ENCODE results near the gene RINT1.
"Not testable (repeated sequence)": the region's sequence is repeated elsewhere in the genome, so short reads cannot be mapped to it uniquely, and the experiment has no call there.

RINT1 gene

DNA sequence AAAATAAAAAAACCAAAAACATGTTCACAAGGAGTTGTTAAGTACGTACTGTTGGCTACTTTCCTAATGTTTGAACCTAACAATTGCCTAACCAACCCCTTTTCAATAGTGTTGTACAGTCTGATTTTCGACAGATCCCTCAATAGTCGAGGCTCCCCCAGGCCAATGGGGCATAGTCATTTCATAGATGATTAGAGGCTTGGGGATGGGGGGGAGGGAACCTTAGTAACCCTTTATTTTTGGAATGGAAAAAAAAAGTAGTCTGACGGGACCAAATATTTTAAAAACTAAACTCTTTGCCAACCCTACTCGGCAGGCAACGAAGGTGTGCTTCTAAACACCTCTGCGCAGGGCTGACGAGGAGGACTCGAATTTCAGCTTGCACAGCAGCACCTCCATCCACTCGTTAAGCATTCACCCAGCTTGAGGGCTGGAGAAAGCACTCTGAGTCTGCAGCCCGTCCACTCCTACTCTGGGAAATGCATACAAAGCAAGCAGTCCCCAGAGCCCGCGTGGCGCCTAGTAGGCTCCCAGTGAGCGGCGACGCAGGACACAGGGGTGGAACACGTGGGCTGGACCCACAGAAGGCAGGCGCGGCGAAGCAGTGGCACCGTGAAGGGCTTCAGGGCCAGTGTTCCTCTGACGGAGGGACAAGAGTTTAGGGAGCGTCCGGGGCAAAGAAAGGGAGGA, 10.8 kb upstream of the RINT1 start:
- Mint-ChIP-seq H3K36me3 (ENCODE audit: low read depth) (peaks cover 9% of the 10 kb centered on the region), H3K9me3 (no peaks in the 10 kb centered on the region), H3K4me1 (ENCODE audit: low read depth) (peaks cover 10% of the 10 kb centered on the region), H3K27ac (peak overlapping the region; percentile 98), H3K27me3 (ENCODE audit: low read depth) (no peaks in the 10 kb centered on the region), H3K4me3 (peak overlapping the region; percentile 97)
- peak; percentile 47 for DNase-seq (ENCODE audit: low spot score)

DNA sequence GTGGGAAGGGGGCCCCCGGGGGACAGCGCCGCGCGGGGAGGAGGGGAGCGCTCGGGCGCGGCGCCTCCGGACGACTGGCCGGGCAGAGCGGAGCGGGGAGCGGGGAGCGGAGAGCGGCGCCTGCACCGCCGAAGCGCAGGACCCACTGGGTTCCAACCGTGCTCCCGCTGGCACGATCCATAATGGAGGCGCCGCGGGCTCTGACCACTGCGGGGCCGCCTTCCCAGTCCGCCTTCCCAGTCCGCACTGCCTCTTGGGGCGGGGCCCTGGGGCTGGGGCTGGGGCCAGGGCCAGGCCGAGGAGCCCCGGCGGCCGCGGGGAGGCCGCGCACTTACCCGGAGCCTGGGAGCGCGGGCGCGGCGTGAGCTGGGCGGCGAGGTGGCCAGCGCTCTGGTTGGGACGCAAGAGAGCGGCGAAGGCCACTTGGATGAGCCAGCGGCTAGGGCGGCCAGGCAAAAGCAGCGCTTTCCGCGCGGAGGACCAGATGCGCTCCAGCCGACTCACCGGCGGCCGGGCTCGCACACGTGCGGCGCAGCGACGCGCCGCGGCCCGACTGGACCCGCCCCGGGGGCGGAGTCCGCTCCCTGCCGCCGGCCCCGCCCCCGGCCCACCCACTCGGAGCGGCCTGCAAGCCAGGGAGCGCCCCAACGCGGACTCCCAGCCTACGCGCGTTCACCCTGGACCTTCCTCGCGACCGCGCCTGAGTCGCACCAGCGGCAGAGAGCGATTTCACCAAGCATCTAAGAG, 10.1 kb upstream of the RINT1 start, which contains the start of gene PUS7:
PUS7 (minus strand) TSS at position 555 of the 747 bp plus-strand sequence. CDS start 13,759 bp downstream, outside the sequence.
- Mint-ChIP-seq H3K27ac (peak within 1 kb of the TSS; percentile 98), H3K36me3 (ENCODE audit: low read depth) (peaks cover 9% of the 10 kb centered on the region), H3K9me3 (no peaks in the 10 kb centered on the region), H3K4me3 (peak within 1 kb of the TSS; percentile 97), H3K4me1 (ENCODE audit: low read depth) (peaks cover 10% of the 10 kb centered on the region), H3K27me3 (ENCODE audit: low read depth) (no peaks in the 10 kb centered on the region)
- DNase-seq (ENCODE audit: low spot score) = peak; percentile 80

GRCh38 chr7:105524423-105524822, 7.6 kb upstream of the RINT1 start:
- not testable (repeated sequence) for H3K27ac Mint-ChIP-seq; H3K9me3 Mint-ChIP-seq; H3K4me3 Mint-ChIP-seq; H3K27me3 Mint-ChIP-seq (ENCODE audit: low read depth); DNase-seq (ENCODE audit: low spot score); H3K36me3 Mint-ChIP-seq (ENCODE audit: low read depth); H3K4me1 Mint-ChIP-seq (ENCODE audit: low read depth)

GRCh38 chr7:105524840-105525239, 7.2 kb upstream of the RINT1 start:
- H3K4me1 Mint-ChIP-seq (ENCODE audit: low read depth) = peaks cover 8% of the 10 kb centered on the region
- H3K27ac Mint-ChIP-seq = no peak overlapping the region
- no peaks in the 10 kb centered on the region for H3K9me3 Mint-ChIP-seq
- H3K36me3 Mint-ChIP-seq (ENCODE audit: low read depth) = peaks cover under 1% of the 10 kb centered on the region
- no peak for DNase-seq (ENCODE audit: low spot score)
- H3K4me3 Mint-ChIP-seq = no peak overlapping the region
- H3K27me3 Mint-ChIP-seq (ENCODE audit: low read depth) = no peaks in the 10 kb centered on the region

GRCh38 chr7:105527737-105528136, 4.3 kb upstream of the RINT1 start:
- not testable (repeated sequence) for H3K27me3 Mint-ChIP-seq (ENCODE audit: low read depth); DNase-seq (ENCODE audit: low spot score); H3K4me1 Mint-ChIP-seq (ENCODE audit: low read depth); H3K36me3 Mint-ChIP-seq (ENCODE audit: low read depth); H3K4me3 Mint-ChIP-seq; H3K9me3 Mint-ChIP-seq; H3K27ac Mint-ChIP-seq

- Mint-ChIP-seq H3K4me1 (ENCODE audit: low read depth) (peaks cover 18% of the 10 kb centered on the region), H3K27ac (no peak overlapping the region), H3K36me3 (ENCODE audit: low read depth) (no peaks in the 10 kb centered on the region), H3K4me3 (peak overlapping the region; percentile 39), H3K27me3 (ENCODE audit: low read depth) (no peaks in the 10 kb centered on the region), H3K9me3 (no peaks in the 10 kb centered on the region)
- DNase-seq (ENCODE audit: low spot score) = no peak
These were observed 1.9 kb upstream of the RINT1 start for GRCh38 chr7:105530126-105530525.

DNA sequence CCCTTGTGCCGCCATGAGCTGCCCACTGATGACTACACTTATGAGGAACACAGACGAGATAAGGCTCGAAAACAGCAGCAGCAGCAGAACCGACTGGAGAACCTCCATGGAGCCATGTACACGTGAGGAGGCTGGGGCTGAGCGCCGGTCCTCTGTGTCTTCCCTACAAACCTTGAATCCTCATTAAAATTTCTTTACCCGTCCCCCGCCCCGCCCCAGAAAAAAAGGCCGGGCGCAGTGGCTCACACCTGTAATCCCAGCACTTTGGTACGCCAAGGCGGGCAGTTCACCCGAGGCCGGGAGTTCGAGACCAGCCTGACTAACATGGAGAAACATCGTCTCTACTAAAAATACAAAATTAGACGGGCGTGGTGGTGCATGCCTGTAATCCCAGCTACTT, 1.5 kb upstream of the RINT1 start:
- Mint-ChIP-seq H3K9me3 (no peaks in the 10 kb centered on the region), H3K27ac (no peak overlapping the region), H3K27me3 (ENCODE audit: low read depth) (no peaks in the 10 kb centered on the region), H3K4me1 (ENCODE audit: low read depth) (peaks cover 18% of the 10 kb centered on the region), H3K4me3 (peak overlapping the region; percentile 39), H3K36me3 (ENCODE audit: low read depth) (no peaks in the 10 kb centered on the region)
- DNase-seq (ENCODE audit: low spot score) = no peak

GRCh38 chr7:105532709-105533460, 884 bp downstream of the RINT1 start:
- Mint-ChIP-seq H3K36me3 (ENCODE audit: low read depth) (peaks cover 8% of the 10 kb centered on the region), H3K4me1 (ENCODE audit: low read depth) (peaks cover 21% of the 10 kb centered on the region), H3K27ac (peak overlapping the region; percentile 91), H3K9me3 (no peaks in the 10 kb centered on the region), H3K27me3 (ENCODE audit: low read depth) (no peaks in the 10 kb centered on the region), H3K4me3 (peak overlapping the region; percentile 84)
- no peak for DNase-seq (ENCODE audit: low spot score)

GRCh38 chr7:105538339-105538738, 6.3 kb downstream of the RINT1 start:
- Mint-ChIP-seq H3K4me1 (ENCODE audit: low read depth) (peaks cover 9% of the 10 kb centered on the region), H3K36me3 (ENCODE audit: low read depth) (peaks cover 29% of the 10 kb centered on the region), H3K9me3 (no peaks in the 10 kb centered on the region), H3K4me3 (no peak overlapping the region), H3K27me3 (ENCODE audit: low read depth) (no peaks in the 10 kb centered on the region), H3K27ac (no peak overlapping the region)
- no peak for DNase-seq (ENCODE audit: low spot score)

DNA sequence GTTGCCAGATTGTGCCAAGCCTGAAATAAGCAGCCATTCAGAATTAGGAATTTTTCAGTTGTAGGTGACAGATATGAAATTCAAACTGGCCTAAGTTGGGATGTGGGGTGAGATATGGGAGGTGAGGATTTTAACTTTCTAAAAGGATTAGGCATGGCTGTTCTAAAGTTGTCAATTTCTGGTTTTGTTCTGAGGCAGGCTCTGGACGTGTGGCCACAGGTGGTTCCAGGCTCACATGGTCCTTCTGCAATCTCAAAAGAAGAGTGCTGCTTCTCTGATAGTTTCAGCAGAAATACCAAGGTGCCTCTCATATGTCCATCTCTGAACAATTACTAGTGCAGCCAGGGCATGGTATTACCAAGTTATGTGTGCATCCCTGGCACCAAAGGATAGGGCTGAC, 27.9 kb downstream of the RINT1 start:
- no peaks in the 10 kb centered on the region for H3K27me3 Mint-ChIP-seq (ENCODE audit: low read depth)
- no peak overlapping the region for H3K4me3 Mint-ChIP-seq
- no peaks in the 10 kb centered on the region for H3K9me3 Mint-ChIP-seq
- no peak for DNase-seq (ENCODE audit: low spot score)
- H3K36me3 Mint-ChIP-seq (ENCODE audit: low read depth) = peaks cover 34% of the 10 kb centered on the region
- H3K27ac Mint-ChIP-seq = no peak overlapping the region
- no peaks in the 10 kb centered on the region for H3K4me1 Mint-ChIP-seq (ENCODE audit: low read depth)

- no peak overlapping the region for H3K4me3 Mint-ChIP-seq
- no peaks in the 10 kb centered on the region for H3K9me3 Mint-ChIP-seq
- no peaks in the 10 kb centered on the region for H3K4me1 Mint-ChIP-seq (ENCODE audit: low read depth)
- H3K36me3 Mint-ChIP-seq (ENCODE audit: low read depth) = peaks cover 32% of the 10 kb centered on the region
- H3K27me3 Mint-ChIP-seq (ENCODE audit: low read depth) = no peaks in the 10 kb centered on the region
- no peak overlapping the region for H3K27ac Mint-ChIP-seq
- DNase-seq (ENCODE audit: low spot score) = no peak
These were observed 33.2 kb downstream of the RINT1 start for GRCh38 chr7:105565190-105565589.

GRCh38 chr7:105567024-105567423, 35.0 kb downstream of the RINT1 start:
- H3K4me3 Mint-ChIP-seq = no peak overlapping the region
- peaks cover 30% of the 10 kb centered on the region for H3K36me3 Mint-ChIP-seq (ENCODE audit: low read depth)
- DNase-seq (ENCODE audit: low spot score) = no peak
- H3K4me1 Mint-ChIP-seq (ENCODE audit: low read depth) = no peaks in the 10 kb centered on the region
- no peaks in the 10 kb centered on the region for H3K9me3 Mint-ChIP-seq
- no peak overlapping the region for H3K27ac Mint-ChIP-seq
- no peaks in the 10 kb centered on the region for H3K27me3 Mint-ChIP-seq (ENCODE audit: low read depth)

GRCh38 chr7:105567821-105568220, 35.8 kb downstream of the RINT1 start:
- Mint-ChIP-seq H3K36me3 (ENCODE audit: low read depth) (peaks cover 28% of the 10 kb centered on the region), H3K4me1 (ENCODE audit: low read depth) (no peaks in the 10 kb centered on the region), H3K27ac (no peak overlapping the region), H3K4me3 (no peak overlapping the region), H3K9me3 (no peaks in the 10 kb centered on the region), H3K27me3 (ENCODE audit: low read depth) (no peaks in the 10 kb centered on the region)
- no peak for DNase-seq (ENCODE audit: low spot score)

DNA sequence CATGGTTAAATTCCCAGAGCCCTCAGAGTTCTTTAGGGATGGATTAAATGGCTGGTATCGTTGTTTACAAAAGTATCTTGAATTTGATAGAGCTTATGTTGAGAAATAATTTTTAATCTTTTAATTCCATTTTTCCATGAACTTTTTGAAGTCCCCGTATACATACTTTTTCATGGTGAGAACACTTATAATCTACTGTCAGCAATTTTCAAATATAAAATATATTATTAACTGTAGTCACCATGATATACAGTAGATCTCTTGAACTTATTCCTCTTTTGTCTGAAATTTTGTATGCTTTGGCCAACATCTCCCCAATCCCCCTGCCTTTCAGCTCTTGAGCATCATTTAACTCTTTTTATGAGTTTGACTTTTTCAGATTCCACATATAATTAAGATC, 39.9 kb downstream of the RINT1 start:
- Mint-ChIP-seq H3K27ac (no peak overlapping the region), H3K9me3 (no peaks in the 10 kb centered on the region), H3K36me3 (ENCODE audit: low read depth) (peaks cover 6% of the 10 kb centered on the region), H3K4me1 (ENCODE audit: low read depth) (no peaks in the 10 kb centered on the region), H3K27me3 (ENCODE audit: low read depth) (no peaks in the 10 kb centered on the region), H3K4me3 (no peak overlapping the region)
- no peak for DNase-seq (ENCODE audit: low spot score)
